OCI-LY1 (cell line): Measurements from ENCODE around the gene EXOC6B.

Experiments used
- EZH2 ChIP-seq: fragments of 200-600 bp; sonication (generic), shearing (Covaris generic); IDR thresholded peaks from 2 replicates; pipeline ENCODE4 v1.8.0; 2017; ENCODE audit warnings: borderline replicate concordance, mixed run types, mild to moderate bottlenecking, antibody characterized with exemption, low read length, moderate library complexity, mixed read lengths
- TF ChIP-seq, protein P1 (sequence below): fragments of 200-600 bp; sonication (generic), shearing (Covaris generic); IDR thresholded peaks from 2 replicates; pipeline ENCODE4 v1.5.1; 2017; ENCODE audit warnings: mild to moderate bottlenecking, antibody characterized with exemption, low read length, moderate library complexity, mixed read lengths

DNA sequence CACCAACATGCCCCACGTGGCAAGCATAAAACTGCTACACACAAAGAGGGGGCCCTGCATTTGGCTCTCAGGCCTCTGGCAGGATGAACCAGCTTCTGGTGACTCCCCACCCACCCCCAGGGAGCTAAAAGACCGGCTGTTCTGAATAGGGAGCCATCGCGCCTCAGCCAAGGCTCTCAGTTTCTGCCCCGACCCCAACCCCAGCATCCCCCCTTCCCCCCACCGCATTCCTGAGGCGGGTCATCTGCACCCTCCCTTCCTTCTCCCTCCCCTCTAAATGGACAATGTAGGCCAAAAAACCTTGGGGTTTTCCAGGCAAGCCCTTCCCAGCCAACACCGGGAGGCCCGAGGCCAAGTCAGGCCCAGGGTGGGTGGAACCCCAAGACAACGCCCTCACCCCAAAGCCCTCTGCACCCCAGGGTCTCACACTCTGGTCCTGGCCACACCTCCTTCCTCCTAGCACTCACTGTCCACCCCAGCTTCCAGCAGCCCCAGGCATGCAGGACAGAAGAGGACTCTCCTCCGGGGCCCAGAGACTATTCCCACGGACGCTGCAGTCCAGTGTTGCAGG lies 683.9 kb downstream of the EXOC6B start:
- TF ChIP-seq EZH2: no peak
- TF ChIP-seq, protein P1, sequence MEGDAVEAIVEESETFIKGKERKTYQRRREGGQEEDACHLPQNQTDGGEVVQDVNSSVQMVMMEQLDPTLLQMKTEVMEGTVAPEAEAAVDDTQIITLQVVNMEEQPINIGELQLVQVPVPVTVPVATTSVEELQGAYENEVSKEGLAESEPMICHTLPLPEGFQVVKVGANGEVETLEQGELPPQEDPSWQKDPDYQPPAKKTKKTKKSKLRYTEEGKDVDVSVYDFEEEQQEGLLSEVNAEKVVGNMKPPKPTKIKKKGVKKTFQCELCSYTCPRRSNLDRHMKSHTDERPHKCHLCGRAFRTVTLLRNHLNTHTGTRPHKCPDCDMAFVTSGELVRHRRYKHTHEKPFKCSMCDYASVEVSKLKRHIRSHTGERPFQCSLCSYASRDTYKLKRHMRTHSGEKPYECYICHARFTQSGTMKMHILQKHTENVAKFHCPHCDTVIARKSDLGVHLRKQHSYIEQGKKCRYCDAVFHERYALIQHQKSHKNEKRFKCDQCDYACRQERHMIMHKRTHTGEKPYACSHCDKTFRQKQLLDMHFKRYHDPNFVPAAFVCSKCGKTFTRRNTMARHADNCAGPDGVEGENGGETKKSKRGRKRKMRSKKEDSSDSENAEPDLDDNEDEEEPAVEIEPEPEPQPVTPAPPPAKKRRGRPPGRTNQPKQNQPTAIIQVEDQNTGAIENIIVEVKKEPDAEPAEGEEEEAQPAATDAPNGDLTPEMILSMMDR: no peak
